Epithelial cell of esophagus (primary cell): ENCODE measurements around the gene SNPH.

Source experiments
- DNase-seq: peaks from one replicate; pipeline ENCODE4 v3.0.0; 2010; ENCODE audit warnings: low read depth
- H3K4me3 ChIP-seq: 2 replicates; pipeline ENCODE4 v1.5.1; 2011; ENCODE audit warnings: mild to moderate bottlenecking, low read length, control low read depth
- TF ChIP-seq, protein P1 (sequence below): IDR thresholded peaks from 2 replicates; pipeline ENCODE4 v1.5.1; 2011; ENCODE audit warnings: low read depth, mild to moderate bottlenecking, low read length, control low read depth, inconsistent platforms; ENCODE audit not compliant: insufficient read depth; ENCODE audit errors: missing control alignments

Gene SNPH

GRCh38 chr20:1298166-1298565, 32.1 kb downstream of the SNPH start:
- TF ChIP-seq, protein P1, sequence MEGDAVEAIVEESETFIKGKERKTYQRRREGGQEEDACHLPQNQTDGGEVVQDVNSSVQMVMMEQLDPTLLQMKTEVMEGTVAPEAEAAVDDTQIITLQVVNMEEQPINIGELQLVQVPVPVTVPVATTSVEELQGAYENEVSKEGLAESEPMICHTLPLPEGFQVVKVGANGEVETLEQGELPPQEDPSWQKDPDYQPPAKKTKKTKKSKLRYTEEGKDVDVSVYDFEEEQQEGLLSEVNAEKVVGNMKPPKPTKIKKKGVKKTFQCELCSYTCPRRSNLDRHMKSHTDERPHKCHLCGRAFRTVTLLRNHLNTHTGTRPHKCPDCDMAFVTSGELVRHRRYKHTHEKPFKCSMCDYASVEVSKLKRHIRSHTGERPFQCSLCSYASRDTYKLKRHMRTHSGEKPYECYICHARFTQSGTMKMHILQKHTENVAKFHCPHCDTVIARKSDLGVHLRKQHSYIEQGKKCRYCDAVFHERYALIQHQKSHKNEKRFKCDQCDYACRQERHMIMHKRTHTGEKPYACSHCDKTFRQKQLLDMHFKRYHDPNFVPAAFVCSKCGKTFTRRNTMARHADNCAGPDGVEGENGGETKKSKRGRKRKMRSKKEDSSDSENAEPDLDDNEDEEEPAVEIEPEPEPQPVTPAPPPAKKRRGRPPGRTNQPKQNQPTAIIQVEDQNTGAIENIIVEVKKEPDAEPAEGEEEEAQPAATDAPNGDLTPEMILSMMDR, result no peak
- H3K4me3 ChIP-seq, result no peak overlapping the region
- no peak for DNase-seq

GRCh38 chr20:1298888-1299511, 32.9 kb downstream of the SNPH start:
- no peak overlapping the region for H3K4me3 ChIP-seq
- TF ChIP-seq, protein P1, result no peak
- DNase-seq, result no peak

- no peak for DNase-seq
- H3K4me3 ChIP-seq, result no peak overlapping the region
- TF ChIP-seq, protein P1, result peak; percentile 17
Measured at GRCh38 chr20:1299522-1299921, 33.4 kb downstream of the SNPH start.

DNA sequence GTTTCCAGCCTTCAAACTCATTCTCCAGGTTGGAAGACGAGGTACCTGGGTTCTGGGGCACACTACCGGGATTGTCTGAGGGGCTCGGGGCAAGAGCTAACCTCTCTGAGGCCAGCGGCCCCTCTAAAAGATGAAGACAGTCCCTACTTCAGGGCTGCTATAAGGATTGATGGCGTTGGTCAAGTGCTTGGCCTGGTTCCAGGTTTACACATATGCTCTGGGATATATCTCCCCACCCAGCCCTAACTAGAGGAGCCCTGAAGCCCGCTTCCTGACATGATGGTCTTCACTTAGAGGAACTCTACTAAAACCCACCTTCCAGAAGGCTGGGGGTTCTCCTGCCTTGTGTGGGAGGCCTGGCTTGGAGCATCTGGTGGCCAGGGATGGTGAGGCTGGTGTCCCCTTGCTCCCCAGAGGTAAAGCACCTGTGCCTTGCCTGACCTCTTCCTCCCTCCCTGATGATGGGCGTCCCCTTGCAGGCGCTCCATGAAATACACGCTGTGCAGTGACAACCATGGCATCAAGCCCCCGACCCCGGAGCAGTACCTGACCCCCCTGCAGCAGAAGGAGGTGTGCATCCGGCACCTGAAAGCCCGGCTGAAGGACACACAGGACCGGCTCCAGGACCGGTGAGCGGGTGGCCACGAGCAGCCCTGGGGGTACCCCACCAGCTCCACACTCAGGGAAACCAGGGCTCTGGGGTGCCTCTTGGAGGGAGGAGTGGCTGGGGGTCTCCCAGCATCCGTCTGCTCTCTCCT, 34.2 kb downstream of the SNPH start:
- H3K4me3 ChIP-seq, result no peak overlapping the region
- TF ChIP-seq, protein P1, result no peak
- no peak for DNase-seq

GRCh38 chr20:1301031-1301529, 35.0 kb downstream of the SNPH start:
- TF ChIP-seq, protein P1, result no peak
- DNase-seq, result peak; percentile 61
- H3K4me3 ChIP-seq, result no peak overlapping the region

DNA sequence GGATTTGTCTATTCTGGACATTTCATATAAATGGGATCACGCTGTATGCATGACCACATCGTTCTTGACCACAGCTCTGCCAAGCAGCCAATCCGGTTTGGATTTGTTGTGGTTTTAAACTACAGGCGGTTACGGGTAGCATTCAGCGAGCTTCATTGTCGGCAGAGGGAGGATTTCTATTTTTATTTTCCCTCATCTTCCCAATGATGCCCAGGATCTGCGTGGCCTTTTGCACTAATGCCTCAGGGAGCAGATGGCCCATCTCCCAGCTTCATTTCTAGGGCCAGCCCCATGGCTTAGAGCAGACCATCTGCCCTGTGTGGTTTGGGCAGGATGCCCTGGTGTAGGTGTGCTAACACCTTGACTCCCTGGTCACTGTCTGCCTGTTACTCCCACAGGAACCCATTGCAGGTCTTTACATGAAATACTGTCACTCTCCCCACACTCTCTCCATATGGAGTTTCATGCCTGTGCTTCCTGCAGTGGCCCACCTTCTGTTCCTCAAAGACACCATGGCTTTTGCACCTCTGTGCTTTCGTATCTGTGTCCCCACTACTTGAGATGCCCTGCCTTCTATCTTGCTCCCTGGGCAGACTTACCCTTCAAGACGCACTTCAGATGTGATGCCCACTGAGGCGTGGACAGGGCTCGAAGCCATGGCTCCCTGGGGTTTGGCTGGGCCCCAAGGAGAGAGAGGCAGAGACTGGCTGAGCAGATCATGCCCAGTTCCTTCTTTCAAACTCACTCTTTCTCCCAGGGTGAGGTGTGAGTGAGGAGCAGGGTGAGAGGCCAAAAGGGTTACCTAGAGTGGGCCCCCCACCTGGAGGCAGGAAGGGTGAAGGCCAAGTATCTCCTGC, 36.8 kb downstream of the SNPH start:
- TF ChIP-seq, protein P1, result no peak
- no peak overlapping the region for H3K4me3 ChIP-seq
- no peak for DNase-seq
